CD8-positive, alpha-beta memory T cell (primary cell): Measurements from ENCODE around the gene RSPRY1. TPM values are rescaled to one million over a fixed set of nuclear protein-coding genes. Genes with fewer than 3 reads are reported as not detected.
A peak's percentile ranks its signal among the peaks of the same experiment; 100 is the strongest.

Experiments used
- CTCF ChIA-PET: fragments of 350-600 bp; sonication (Branson Sonifier 250); formaldehyde crosslinking; loops from one replicate; lab custom pipeline; 2021; ENCODE audit warnings: antibody characterized with exemption; lab: Charles Lee
- POLR2A ChIA-PET: fragments of 350-600 bp; sonication (Branson Sonifier 250); formaldehyde crosslinking; loops from one replicate; lab custom pipeline; 2021; ENCODE audit warnings: antibody characterized with exemption; lab: Charles Lee
- DNase-seq, 5 donors: peaks; one replicate each; pipeline versions ENCODE4 v3.0.0 to v3.0.0-alpha.2; 2020 to 2022; ENCODE audit warnings: mixed read lengths in 1 of 5
- H3K27ac ChIP-seq: one replicate; pipeline ENCODE4 v1.7.0; 2013; ENCODE audit warnings: low read depth, mild to moderate bottlenecking, low read length, moderate library complexity
- H3K27me3 ChIP-seq: 2 replicates; pipeline ENCODE4 v1.7.0; 2013; ENCODE audit warnings: low read length, mild to moderate bottlenecking; ENCODE audit not compliant: insufficient read depth, poor library complexity, severe bottlenecking
- H3K36me3 ChIP-seq: 2 replicates; pipeline ENCODE4 v1.7.0; 2013; ENCODE audit warnings: mild to moderate bottlenecking, low read length, moderate library complexity; ENCODE audit not compliant: insufficient read depth
- H3K4me1 ChIP-seq: 2 replicates; pipeline ENCODE4 v1.7.0; 2013; ENCODE audit warnings: mild to moderate bottlenecking, low read length, moderate library complexity; ENCODE audit not compliant: insufficient read depth
- H3K4me3 ChIP-seq: 2 replicates; pipeline ENCODE4 v1.7.0; 2013; ENCODE audit warnings: mild to moderate bottlenecking, low read length
- H3K9me3 ChIP-seq: 2 replicates; pipeline ENCODE4 v1.7.0; 2013; ENCODE audit warnings: mild to moderate bottlenecking, low read length
- H3K27ac Mint-ChIP-seq, 8 donors: one replicate each; pipeline ENCODE4 v1.8.0; 2020 to 2021; ENCODE audit warnings: mixed read lengths in 8 of 8, mild to moderate bottlenecking in 6 of 8, inconsistent platforms in 3 of 8, moderate library complexity in 3 of 8
- H3K27me3 Mint-ChIP-seq, 2 donors: one replicate each; pipeline ENCODE4 v1.8.0; 2020 to 2021; ENCODE audit warnings: mixed read lengths in 2 of 2, mild to moderate bottlenecking in 1 of 2, moderate library complexity in 1 of 2
- H3K36me3 Mint-ChIP-seq, 3 donors: one replicate each; pipeline ENCODE4 v1.8.0; 2020 to 2021; ENCODE audit warnings: mixed read lengths in 3 of 3, inconsistent platforms in 1 of 3, mild to moderate bottlenecking in 1 of 3
- H3K4me1 Mint-ChIP-seq, 3 donors: one replicate each; pipeline ENCODE4 v1.8.0; 2020 to 2021; ENCODE audit warnings: mixed read lengths in 3 of 3, inconsistent platforms in 1 of 3, mild to moderate bottlenecking in 1 of 3
- H3K4me3 Mint-ChIP-seq, 7 donors: one replicate each; pipeline ENCODE4 v1.8.0; 2020 to 2021; ENCODE audit warnings: mixed read lengths in 7 of 7, mild to moderate bottlenecking in 6 of 7, moderate library complexity in 4 of 7, inconsistent platforms in 2 of 7
- H3K9me3 Mint-ChIP-seq, 5 donors: one replicate each; pipeline ENCODE4 v1.8.0; 2020 to 2022; ENCODE audit warnings: mixed read lengths in 5 of 5, mild to moderate bottlenecking in 3 of 5, moderate library complexity in 2 of 5, inconsistent platforms in 1 of 5
- polyA plus RNA-seq: library from polyadenylated mRNA; unstranded; fragments of 300-500 nt; fragmentation: Illumina TruSeq; gene quantifications from one replicate; pipeline ENCODE4 v1.2.3, GENCODE V29; 2021
- total RNA-seq, 2 experiments: library from RNA; stranded (reverse); gene quantifications; one replicate each; pipeline ENCODE4 v1.2.3, GENCODE V29; 2021

Gene RSPRY1
- total and polyA plus RNA-seq, 3 experiments from 2014 or later = 33.3 to 41.0 (median 36.6) TPM

DNA sequence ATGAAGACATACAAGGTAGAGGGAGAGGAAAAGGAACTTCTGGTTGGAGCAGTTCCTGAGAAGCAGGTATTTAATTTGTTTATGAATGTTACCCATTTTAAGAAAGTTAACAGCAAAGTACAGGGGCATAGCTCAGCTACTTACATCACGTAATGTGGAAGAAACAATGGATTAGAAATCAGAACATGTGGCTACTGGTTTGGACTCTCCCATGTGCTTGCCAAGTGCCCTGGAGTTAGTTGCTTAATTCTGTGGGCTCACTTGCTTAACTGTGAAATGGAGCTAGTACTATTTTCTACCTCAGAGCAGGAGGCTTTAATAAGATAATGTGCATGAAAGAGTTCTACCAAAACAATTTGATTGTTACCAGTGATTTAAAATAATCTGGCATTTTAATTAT lies 27.3 kb downstream of the RSPRY1 start:
- Mint-ChIP-seq H3K4me3 (no peak overlapping the region), H3K27me3 (no peaks in the 10 kb centered on the region), H3K27ac (no peak overlapping the region), H3K9me3 (peaks cover 20 to 27% (median 23%) of the 10 kb centered on the region in 5 donors), H3K36me3 (peaks cover 49 to 85% (median 49%) of the 10 kb centered on the region in 3 donors), H3K4me1 (no peaks in the 10 kb centered on the region)
- ChIA-PET CTCF (no interaction called here), POLR2A (no interaction called here)
- H3K36me3 ChIP-seq = peaks cover 53% of the 10 kb centered on the region
- DNase-seq = no peak
- H3K27me3 ChIP-seq = no peaks in the 10 kb centered on the region
- H3K4me1 ChIP-seq = no peaks in the 10 kb centered on the region
- peaks cover 7% of the 10 kb centered on the region for H3K9me3 ChIP-seq
- H3K27ac ChIP-seq = no peak overlapping the region
- H3K4me3 ChIP-seq = no peak overlapping the region

DNA sequence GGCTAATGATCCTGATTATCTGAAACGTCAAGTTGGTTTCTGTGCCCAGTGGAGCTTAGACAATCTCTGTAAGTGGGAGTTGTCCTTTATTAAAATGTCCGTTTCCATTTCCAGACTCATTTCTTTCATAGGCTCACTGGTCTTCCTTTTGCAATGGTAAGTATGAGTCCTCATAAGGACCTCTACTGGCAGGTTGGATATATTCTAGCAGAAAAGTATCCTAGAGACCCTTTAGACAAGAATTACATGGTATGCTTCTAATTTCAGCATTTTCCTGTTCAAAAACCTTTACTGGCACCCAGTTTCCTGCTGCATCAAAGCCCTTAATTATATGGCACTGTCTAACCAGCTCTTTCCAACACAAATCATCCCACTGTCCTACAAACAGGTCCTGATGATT lies 30.8 kb downstream of the RSPRY1 start:
- no peak overlapping the region for H3K4me3 ChIP-seq
- H3K4me1 Mint-ChIP-seq = no peaks in the 10 kb centered on the region
- no peaks in the 10 kb centered on the region for H3K27me3 Mint-ChIP-seq
- peaks cover 20 to 33% (median 29%) of the 10 kb centered on the region in 5 donors for H3K9me3 Mint-ChIP-seq
- ChIA-PET POLR2A (no interaction called here), CTCF (no interaction called here)
- no peaks in the 10 kb centered on the region for H3K27me3 ChIP-seq
- no peak overlapping the region for H3K27ac ChIP-seq
- H3K36me3 Mint-ChIP-seq = peaks cover 62 to 94% (median 73%) of the 10 kb centered on the region in 3 donors
- no peak for DNase-seq
- peaks cover 7% of the 10 kb centered on the region for H3K9me3 ChIP-seq
- H3K27ac Mint-ChIP-seq = no peak overlapping the region
- peaks cover 61% of the 10 kb centered on the region for H3K36me3 ChIP-seq
- no peaks in the 10 kb centered on the region for H3K4me1 ChIP-seq
- H3K4me3 Mint-ChIP-seq = no peak overlapping the region

DNA sequence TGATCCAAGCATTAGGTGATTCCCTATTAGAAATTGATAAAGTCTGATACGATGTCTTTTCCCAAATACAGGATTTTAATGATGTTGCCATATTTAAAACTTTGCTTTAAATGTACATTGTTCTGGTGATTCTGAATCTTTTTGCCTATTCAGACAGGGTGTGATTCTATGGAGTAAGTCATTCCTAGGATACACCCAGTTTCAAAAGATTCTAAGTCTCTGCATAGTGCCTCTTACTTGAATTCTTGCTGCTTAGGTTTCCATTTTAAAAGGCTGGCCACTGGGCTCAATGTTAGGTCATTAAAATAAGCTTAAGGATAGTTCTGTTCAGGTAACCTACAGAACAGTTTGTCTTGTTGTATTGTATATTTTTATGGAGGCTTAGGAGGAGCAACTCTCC lies 36.9 kb downstream of the RSPRY1 start:
- Histone ChIP-seq H3K27ac (no peak overlapping the region), H3K4me3 (no peak overlapping the region), H3K27me3 (no peaks in the 10 kb centered on the region), H3K9me3 (no peaks in the 10 kb centered on the region), H3K36me3 (peaks cover 45% of the 10 kb centered on the region), H3K4me1 (no peaks in the 10 kb centered on the region)
- H3K4me3 Mint-ChIP-seq = no peak overlapping the region
- CTCF ChIA-PET = interaction anchor here (1.3 kb wide), 1 partner anchor 46 kb away, joined by 3 read pairs; no protein-coding TSS in a partner anchor
- peaks cover 0 to 10% (median 9%) of the 10 kb centered on the region in 5 donors for H3K9me3 Mint-ChIP-seq
- no peaks in the 10 kb centered on the region for H3K4me1 Mint-ChIP-seq
- H3K36me3 Mint-ChIP-seq = peaks cover 31 to 93% (median 36%) of the 10 kb centered on the region in 3 donors
- no peaks in the 10 kb centered on the region for H3K27me3 Mint-ChIP-seq
- peak overlapping the region in 1 of 8 donors; percentile 47 for H3K27ac Mint-ChIP-seq
- no peak for DNase-seq
- POLR2A ChIA-PET = no interaction called here

DNA sequence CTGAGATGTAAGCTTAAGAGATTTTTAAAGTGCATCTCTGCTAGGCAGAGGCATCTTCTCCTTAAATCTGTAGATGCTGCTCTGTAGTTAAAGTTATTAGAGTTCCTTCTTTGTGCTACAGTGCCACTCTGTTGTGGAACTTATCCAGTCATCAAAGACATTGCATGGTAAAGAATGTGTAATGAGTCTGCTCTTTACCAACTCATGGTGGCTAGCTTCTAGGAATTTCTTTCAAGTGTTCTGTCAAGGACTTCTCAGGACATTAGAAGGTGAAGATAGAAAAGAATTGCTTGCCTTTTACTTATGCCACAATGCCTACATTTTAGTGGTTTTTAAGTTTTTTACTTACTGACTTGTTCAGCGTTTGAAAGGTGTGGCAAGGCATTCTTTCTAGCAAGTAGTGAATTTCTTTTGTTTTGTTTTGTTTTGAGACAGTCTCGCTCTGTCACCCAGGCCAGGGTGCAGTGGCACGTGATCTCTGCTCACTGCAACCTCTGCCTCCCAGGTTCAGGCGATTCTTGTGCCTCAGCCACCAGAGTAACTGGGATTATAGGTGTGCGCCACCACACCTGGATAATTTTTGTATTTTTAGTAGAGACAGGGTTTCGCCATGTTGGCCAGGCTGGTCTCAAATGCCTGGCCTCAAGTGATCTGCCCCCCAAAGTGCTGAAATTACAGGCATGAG lies 38.7 kb downstream of the RSPRY1 start:
- Histone ChIP-seq H3K27me3 (no peaks in the 10 kb centered on the region), H3K36me3 (peaks cover 40% of the 10 kb centered on the region), H3K27ac (no peak overlapping the region), H3K4me3 (no peak overlapping the region), H3K9me3 (no peaks in the 10 kb centered on the region), H3K4me1 (no peaks in the 10 kb centered on the region)
- Mint-ChIP-seq H3K27ac (peak overlapping the region in 1 of 8 donors; percentile 41), H3K9me3 (no peaks in the 10 kb centered on the region), H3K36me3 (peaks cover 16 to 89% (median 25%) of the 10 kb centered on the region in 3 donors), H3K4me1 (no peaks in the 10 kb centered on the region), H3K4me3 (no peak overlapping the region), H3K27me3 (no peaks in the 10 kb centered on the region)
- POLR2A ChIA-PET = no interaction called here
- no peak for DNase-seq
- CTCF ChIA-PET = no interaction called here

DNA sequence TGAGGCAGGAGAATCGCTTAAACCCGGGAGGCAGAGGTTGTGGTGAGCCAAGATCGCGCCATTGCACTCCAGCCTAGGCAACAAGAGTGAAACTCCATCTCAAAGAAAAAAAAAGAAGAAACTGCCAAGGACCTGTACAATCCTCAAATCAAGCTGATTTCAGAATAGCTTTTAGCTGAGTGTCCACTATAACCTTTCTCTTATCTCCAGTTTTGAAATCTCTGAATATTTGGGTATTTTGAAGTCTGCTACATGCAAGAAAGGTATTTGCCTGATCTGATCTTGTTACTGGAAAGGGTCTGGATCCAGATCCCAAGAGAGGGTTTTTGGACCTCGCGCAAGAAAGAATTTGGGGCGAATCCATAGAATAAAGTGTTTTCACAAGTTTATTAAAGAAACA lies 39.8 kb downstream of the RSPRY1 start:
- Histone ChIP-seq H3K36me3 (peaks cover 43% of the 10 kb centered on the region), H3K27ac (no peak overlapping the region), H3K4me1 (no peaks in the 10 kb centered on the region), H3K9me3 (no peaks in the 10 kb centered on the region), H3K4me3 (no peak overlapping the region), H3K27me3 (no peaks in the 10 kb centered on the region)
- ChIA-PET POLR2A (no interaction called here), CTCF (no interaction called here)
- DNase-seq = no peak
- Mint-ChIP-seq H3K4me1 (no peaks in the 10 kb centered on the region), H3K36me3 (peaks cover 11 to 88% (median 25%) of the 10 kb centered on the region in 3 donors), H3K27me3 (no peaks in the 10 kb centered on the region), H3K4me3 (no peak overlapping the region), H3K27ac (peak overlapping the region in 1 of 8 donors; percentile 65), H3K9me3 (no peaks in the 10 kb centered on the region)

- Mint-ChIP-seq H3K27me3 (no peaks in the 10 kb centered on the region), H3K4me3 (no peak overlapping the region), H3K4me1 (no peaks in the 10 kb centered on the region), H3K27ac (peak overlapping the region in 2 of 8 donors; percentile 23 to 57), H3K9me3 (no peaks in the 10 kb centered on the region), H3K36me3 (peaks cover 9 to 89% (median 28%) of the 10 kb centered on the region in 3 donors)
- ChIA-PET CTCF (no interaction called here), POLR2A (no interaction called here)
- H3K27me3 ChIP-seq = no peaks in the 10 kb centered on the region
- H3K4me1 ChIP-seq = no peaks in the 10 kb centered on the region
- no peak overlapping the region for H3K4me3 ChIP-seq
- H3K36me3 ChIP-seq = peaks cover 48% of the 10 kb centered on the region
- DNase-seq = no peak
- no peaks in the 10 kb centered on the region for H3K9me3 ChIP-seq
- no peak overlapping the region for H3K27ac ChIP-seq
Measured at GRCh38 chr16:57226701-57227621, 40.8 kb downstream of the RSPRY1 start.

- no peak overlapping the region for H3K27ac ChIP-seq
- Mint-ChIP-seq H3K4me1 (no peaks in the 10 kb centered on the region), H3K9me3 (no peaks in the 10 kb centered on the region), H3K36me3 (peaks cover 9 to 88% (median 27%) of the 10 kb centered on the region in 3 donors), H3K4me3 (no peak overlapping the region), H3K27ac (no peak overlapping the region), H3K27me3 (no peaks in the 10 kb centered on the region)
- DNase-seq = no peak
- H3K4me3 ChIP-seq = no peak overlapping the region
- CTCF ChIA-PET = no interaction called here
- no peaks in the 10 kb centered on the region for H3K4me1 ChIP-seq
- no peaks in the 10 kb centered on the region for H3K27me3 ChIP-seq
- H3K36me3 ChIP-seq = peaks cover 60% of the 10 kb centered on the region
- H3K9me3 ChIP-seq = no peaks in the 10 kb centered on the region
- POLR2A ChIA-PET = no interaction called here
Measured at GRCh38 chr16:57229079-57229478, 43.0 kb downstream of the RSPRY1 start.

GRCh38 chr16:57231821-57232350 lies 45.8 kb downstream of the RSPRY1 start:
- no peak overlapping the region for H3K27ac Mint-ChIP-seq
- no peaks in the 10 kb centered on the region for H3K4me1 Mint-ChIP-seq
- no peak overlapping the region for H3K4me3 ChIP-seq
- H3K27me3 ChIP-seq = no peaks in the 10 kb centered on the region
- no peak overlapping the region for H3K27ac ChIP-seq
- DNase-seq = no peak
- no peak overlapping the region for H3K4me3 Mint-ChIP-seq
- no peaks in the 10 kb centered on the region for H3K27me3 Mint-ChIP-seq
- H3K36me3 Mint-ChIP-seq = peaks cover 9 to 85% (median 34%) of the 10 kb centered on the region in 3 donors
- POLR2A ChIA-PET = no interaction called here
- H3K4me1 ChIP-seq = no peaks in the 10 kb centered on the region
- H3K36me3 ChIP-seq = peaks cover 56% of the 10 kb centered on the region
- CTCF ChIA-PET = no interaction called here
- H3K9me3 Mint-ChIP-seq = no peaks in the 10 kb centered on the region
- no peaks in the 10 kb centered on the region for H3K9me3 ChIP-seq
